Activated CD4-positive, alpha-beta T cell treated with anti-CD3 and anti-CD28 coated beads for 24 hours (primary cell): ENCODE data around the gene VEZT.
"Not testable (repeated sequence)": the region's sequence is repeated elsewhere in the genome, so short reads cannot be mapped to it uniquely, and the experiment has no call there.

Experiments
- DNase-seq, 2 donors: peaks; one replicate each; pipeline ENCODE4 v3.0.0-alpha.2; 2020; ENCODE audit warnings: low read depth in 2 of 2

Gene VEZT, protein sequence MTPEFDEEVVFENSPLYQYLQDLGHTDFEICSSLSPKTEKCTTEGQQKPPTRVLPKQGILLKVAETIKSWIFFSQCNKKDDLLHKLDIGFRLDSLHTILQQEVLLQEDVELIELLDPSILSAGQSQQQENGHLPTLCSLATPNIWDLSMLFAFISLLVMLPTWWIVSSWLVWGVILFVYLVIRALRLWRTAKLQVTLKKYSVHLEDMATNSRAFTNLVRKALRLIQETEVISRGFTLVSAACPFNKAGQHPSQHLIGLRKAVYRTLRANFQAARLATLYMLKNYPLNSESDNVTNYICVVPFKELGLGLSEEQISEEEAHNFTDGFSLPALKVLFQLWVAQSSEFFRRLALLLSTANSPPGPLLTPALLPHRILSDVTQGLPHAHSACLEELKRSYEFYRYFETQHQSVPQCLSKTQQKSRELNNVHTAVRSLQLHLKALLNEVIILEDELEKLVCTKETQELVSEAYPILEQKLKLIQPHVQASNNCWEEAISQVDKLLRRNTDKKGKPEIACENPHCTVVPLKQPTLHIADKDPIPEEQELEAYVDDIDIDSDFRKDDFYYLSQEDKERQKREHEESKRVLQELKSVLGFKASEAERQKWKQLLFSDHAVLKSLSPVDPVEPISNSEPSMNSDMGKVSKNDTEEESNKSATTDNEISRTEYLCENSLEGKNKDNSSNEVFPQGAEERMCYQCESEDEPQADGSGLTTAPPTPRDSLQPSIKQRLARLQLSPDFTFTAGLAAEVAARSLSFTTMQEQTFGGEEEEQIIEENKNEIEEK

DNA sequence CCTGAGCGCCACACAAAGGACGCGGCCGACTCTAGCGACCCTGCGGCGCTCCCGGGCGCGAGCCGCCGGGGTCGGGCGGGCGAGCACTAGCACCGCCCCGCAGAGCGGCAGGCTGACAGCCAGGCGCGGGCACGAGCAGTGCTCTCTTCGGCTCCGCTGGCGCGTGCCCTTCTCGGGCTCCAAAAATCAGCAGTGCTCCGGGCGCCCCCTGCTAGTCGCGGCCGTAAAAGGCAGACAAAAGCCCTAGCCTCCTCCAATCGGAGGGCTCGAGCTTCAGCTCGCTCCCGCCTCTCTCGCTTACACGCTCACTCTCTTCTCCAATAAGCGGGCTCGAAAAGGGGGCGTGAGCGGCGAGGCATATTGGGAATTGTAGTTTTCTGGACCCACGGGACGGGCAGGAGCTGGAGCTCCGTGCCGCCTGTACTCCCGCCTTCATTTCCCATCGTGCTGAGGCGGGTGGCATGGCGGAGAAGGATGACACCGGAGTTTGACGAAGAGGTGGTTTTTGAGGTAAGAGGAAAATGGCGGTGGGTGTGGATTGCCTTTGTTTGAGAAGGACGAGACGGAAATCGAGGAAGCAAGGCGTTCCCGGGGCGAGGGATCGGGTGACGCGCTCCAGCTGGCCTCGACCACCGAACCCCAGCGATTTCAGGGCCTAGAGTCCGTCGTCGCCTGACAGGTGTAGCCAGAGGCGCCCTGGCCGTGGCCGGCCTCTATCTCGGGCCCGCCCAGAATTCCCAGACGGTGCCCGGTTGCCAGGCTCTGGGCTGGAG is at the start of gene VEZT, which contains the start of gene FGD6:
TSS of gene VEZT (plus strand) at position 431 of the 773 bp plus-strand sequence. CDS start at position 475, 44 bp downstream.
TSS of gene FGD6 (minus strand) at position 91 of the 773 bp plus-strand sequence. CDS start 227 bp downstream, outside the sequence.
- DNase-seq = peak; percentile 93 to 94

DNA sequence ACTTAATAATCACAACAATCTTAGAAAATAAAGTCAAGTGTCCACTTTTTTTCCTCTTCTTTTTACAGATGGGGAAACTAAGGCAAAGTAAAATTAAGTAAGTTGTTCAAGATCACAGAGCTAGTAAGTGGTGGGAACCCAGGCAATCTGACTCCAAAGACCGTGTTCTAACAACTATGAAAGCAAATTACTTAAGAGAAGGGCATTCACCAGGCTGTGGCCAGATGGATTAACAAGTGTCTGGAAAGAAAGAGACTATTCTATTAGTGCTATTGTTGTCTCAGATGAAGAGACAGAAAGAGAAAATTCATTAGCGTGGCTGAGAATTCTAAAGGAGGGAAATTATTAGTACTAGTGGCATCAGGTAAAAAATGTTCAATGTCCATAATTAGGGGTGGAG is 48.9 kb upstream of the VEZT start:
- no peak for DNase-seq

GRCh38 chr12:95169368-95169767 is 48.2 kb upstream of the VEZT start:
- DNase-seq = no peak

- DNase-seq = no peak
These were observed 44.0 kb upstream of the VEZT start for GRCh38 chr12:95173392-95174251.

GRCh38 chr12:95177201-95177768 is 40.3 kb upstream of the VEZT start:
- DNase-seq = no peak

DNA sequence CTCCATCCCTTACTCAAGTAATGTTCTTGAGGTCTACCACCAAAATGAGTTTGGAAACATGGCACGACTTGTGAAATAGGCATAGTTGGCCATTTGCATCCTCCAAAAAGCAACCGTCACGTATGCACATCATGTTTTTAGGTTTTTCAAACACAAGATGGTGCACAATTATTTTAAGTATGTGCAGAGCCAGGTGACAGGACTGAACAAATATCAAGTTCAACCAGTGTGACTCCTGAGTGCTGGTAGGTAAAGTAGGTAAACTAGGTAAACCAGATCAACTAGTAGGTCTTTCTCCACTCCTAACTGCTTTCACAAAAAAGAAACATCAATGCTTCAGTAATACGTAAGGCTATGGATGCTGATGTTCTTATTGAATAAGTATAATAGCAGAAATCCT is 39.5 kb upstream of the VEZT start:
- DNase-seq = no peak

- no peak for DNase-seq
These were observed 38.6 kb upstream of the VEZT start for GRCh38 chr12:95179011-95179410.

- DNase-seq = no peak
These were observed 36.5 kb upstream of the VEZT start for GRCh38 chr12:95181103-95181502.

DNA sequence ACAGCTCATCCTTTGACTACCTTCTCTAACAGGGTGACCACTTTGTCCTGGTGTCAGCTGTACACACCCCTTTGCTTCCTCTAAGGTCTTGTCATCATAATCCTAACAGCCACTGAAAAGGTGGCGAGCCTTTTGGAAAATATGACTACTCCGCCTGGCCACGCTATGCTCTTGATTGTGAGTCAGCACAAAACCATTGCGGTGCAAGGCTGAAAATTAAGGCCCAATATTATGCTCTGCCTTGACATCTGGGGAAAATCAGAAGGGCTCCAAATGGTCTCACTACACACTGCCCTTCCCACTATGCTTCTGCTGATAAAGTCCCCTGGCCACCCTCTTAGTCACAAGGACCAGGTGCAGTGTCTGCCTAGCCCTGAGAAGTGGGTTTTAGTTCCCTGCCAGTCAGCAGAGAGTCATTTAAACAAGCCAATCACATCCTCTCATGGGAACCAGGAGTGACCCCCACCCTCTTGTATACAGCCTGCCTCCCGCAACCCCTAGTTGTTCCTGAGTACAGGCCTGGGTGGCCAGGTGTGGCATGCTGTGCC is 34.7 kb upstream of the VEZT start:
- DNase-seq = no peak

DNA sequence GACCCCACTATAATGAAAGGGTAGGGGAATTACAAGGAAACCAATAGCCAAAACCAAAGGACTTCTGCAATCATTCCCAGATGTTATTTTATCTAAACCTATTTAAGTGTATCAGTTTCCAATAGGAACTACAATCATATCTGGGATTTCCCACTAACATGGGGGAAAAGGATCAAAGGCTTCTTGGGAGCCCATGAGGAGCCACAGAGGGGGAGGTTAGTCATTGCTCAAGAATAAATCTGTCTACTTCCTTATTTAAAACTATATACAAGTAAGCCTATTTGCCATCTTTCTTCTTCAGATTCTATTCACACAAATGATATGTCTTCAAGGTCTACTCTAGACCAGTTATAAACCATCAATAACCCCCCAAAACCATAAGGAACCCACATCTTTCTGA is 33.5 kb upstream of the VEZT start:
- DNase-seq = no peak

- DNase-seq = no peak
These were observed 32.5 kb upstream of the VEZT start for GRCh38 chr12:95185072-95185471.

GRCh38 chr12:95185854-95186253 is 31.8 kb upstream of the VEZT start:
- no peak for DNase-seq

DNA sequence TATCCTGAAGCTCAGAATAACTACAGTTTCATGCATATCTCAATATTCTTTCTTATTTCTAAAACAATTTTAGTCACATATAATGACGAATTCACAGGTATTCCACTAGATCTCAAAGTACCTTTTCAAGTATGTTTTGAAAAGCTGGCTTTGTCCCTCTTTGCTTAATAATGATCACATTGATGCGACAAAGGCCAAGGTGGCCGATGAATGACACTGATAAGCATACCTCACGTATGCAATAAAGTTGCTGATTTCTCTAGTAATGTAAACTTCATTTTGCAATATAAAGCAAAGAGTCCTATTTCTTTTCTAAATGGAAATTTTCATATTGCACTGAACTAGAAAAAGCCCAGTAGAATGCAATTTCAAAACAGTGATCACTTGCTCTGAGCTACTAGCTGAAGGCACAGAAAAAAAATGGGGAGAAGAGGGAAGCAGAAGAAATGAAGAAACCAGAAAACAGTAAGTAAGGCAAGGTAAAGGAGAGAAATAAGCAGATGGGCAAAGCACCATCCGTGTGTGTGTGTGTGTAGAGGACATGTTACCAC is 29.7 kb upstream of the VEZT start:
- no peak for DNase-seq

DNA sequence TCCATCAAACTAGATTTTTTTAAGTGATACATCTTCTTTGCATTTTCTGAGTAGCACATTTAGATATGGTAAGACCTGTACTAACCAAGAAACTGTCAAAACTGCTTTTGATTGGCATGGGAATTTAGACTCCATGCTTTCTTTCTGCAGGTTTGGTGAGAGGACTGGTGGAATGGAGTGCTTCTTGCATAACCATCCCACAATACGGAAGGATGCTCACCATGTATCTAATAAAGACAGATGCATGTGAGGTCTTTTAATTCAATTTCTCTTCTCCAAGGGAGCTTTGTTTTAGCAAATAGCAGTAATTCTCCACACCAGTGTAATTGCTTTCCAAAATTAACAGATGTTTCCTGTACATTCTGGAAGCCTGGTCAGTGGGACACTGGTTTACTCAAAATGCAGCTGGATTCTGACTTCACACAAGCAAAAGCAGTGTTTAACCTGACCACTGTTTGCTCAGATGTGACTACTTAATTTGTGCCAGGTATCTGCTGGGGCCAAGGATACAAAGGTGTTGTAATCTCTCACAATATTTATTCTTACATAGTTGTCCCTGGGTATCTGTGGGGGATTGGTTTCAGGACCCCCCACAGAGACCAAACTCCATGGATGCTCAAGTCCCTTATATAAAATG is 26.4 kb upstream of the VEZT start:
- no peak for DNase-seq

GRCh38 chr12:95192271-95192670 is 25.3 kb upstream of the VEZT start:
- no peak for DNase-seq

DNA sequence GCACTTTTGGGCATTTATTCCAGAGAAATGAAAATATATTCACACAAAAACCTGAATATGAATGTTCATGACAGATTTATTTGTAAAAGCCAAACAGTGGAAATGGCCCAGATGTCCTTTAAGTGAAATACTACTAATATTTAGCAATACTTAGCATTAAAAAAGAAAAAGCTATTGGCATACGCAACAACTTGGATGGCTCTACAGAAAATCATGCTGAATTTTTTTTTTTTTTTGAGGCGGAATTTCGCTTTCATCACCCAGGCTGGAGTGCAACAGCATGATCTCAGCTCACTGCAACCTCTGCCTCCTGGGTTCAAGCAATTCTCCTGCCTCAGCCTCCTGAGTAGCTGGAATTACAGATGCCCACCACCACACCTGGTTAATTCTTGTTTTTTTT is 24.5 kb upstream of the VEZT start:
- DNase-seq = no peak

- no peak for DNase-seq
These were observed 22.5 kb upstream of the VEZT start for GRCh38 chr12:95195122-95195521.

DNA sequence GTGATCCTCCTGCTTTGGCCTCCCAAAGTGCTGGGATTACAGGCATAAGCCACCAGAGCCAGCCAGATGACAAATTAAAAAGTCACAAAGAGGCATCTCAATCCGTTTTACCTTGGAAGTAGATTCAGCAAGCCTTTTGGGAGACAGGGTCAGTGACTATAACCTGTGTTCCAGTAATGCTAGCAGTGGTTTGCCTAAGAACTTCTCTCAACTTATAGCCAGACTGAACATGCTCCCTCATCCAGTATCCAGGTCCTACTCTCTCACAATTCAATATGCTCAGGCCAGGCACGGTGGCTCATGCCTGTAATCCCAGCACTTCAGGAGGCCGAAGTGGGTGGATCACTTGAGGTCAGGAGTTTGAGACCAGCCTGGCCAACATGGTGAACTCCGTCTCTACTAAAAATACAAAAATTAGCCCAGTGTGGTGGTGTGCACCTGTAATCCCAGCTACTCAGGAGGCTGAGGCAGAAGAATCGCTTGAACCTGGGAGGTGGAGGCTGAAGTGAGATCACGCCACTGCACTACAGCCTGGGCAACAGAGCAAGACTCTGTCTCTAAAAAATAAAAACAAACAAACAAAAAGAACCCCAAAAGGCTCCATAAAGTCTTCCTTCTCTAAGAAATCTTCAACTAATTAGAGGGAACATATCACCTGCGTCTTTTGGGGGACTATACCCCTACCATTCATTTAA is 20.6 kb upstream of the VEZT start:
- not testable (repeated sequence) for DNase-seq

- no peak for DNase-seq
These were observed 20.0 kb upstream of the VEZT start for GRCh38 chr12:95197636-95198035.
